Ovary (tissue), 3 donors: ENCODE results near the gene CALHM1.

Experiments used
- EP300 ChIP-seq: sonication (generic); formaldehyde crosslinking; IDR thresholded peaks from one replicate; pipeline ENCODE4 v1.6.1; 2017; ENCODE audit warnings: antibody characterized with exemption
- POLR2A ChIP-seq: fragments of 450-650 bp; IDR thresholded peaks from one replicate; pipeline ENCODE4 v1.6.1; 2017; ENCODE audit warnings: antibody characterized with exemption, mild to moderate bottlenecking, moderate library complexity
- TF ChIP-seq, protein P1 (sequence below), 3 donors: fragments of 450-650 bp in 2 of 3; fragments of 200-600 bp in 1 of 3; IDR thresholded peaks; one replicate each; pipeline versions ENCODE4 v1.5.1 to v1.8.0; 2016 to 2022; ENCODE audit warnings: antibody characterized with exemption in 3 of 3, mild to moderate bottlenecking in 1 of 3
- donor health status: DM: no; HTN: no; CAD: no.

DNA sequence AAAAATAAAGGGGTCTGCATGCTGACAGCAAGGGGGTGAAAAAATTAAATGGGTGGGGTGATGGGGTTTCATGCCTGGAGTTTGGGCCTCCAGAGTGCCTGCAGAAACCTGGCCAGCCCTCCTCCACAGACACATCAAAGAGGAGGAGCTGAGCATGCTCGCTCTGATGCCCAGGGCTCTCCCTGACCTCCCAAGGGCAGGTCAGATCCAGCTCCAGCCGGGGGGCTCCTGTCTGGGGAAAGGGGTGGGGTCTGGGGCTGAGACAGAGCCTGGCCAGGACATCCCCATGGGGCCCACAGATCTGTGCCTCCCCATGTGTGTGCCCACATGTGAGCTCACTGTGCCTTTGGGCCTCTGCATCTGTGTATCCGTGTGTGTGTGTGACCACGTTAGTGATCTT lies 915 bp upstream of the CALHM1 start:
- TF ChIP-seq, protein P1, sequence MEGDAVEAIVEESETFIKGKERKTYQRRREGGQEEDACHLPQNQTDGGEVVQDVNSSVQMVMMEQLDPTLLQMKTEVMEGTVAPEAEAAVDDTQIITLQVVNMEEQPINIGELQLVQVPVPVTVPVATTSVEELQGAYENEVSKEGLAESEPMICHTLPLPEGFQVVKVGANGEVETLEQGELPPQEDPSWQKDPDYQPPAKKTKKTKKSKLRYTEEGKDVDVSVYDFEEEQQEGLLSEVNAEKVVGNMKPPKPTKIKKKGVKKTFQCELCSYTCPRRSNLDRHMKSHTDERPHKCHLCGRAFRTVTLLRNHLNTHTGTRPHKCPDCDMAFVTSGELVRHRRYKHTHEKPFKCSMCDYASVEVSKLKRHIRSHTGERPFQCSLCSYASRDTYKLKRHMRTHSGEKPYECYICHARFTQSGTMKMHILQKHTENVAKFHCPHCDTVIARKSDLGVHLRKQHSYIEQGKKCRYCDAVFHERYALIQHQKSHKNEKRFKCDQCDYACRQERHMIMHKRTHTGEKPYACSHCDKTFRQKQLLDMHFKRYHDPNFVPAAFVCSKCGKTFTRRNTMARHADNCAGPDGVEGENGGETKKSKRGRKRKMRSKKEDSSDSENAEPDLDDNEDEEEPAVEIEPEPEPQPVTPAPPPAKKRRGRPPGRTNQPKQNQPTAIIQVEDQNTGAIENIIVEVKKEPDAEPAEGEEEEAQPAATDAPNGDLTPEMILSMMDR (IDR thresholded peaks at IDR 0.05) = no peak
- TF ChIP-seq POLR2A = no peak
- no peak for TF ChIP-seq EP300
